H1 (cell line): ENCODE data around the gene ZNF143. TPM values are rescaled to one million over a fixed set of nuclear protein-coding genes. Genes with fewer than 3 reads are reported as not detected.

Experiments used
- CTCF ChIA-PET: fragments of 300-600 bp; sonication (Branson Sonifier 250); formaldehyde crosslinking; loops from one replicate; lab custom pipeline; 2021; ENCODE audit not compliant: partially characterized antibody; lab: Charles Lee
- POLR2A ChIA-PET: fragments of 300-600 bp; sonication (Branson Sonifier 250); formaldehyde crosslinking; loops from one replicate; lab custom pipeline; 2021; ENCODE audit warnings: inconsistent platforms; ENCODE audit not compliant: partially characterized antibody; lab: Charles Lee
- DNase-seq, 2 experiments: peaks; one replicate each; pipeline versions ENCODE4 v3.0.0 to v3.0.0-alpha.2; 2010 to 2022; ENCODE audit warnings: low spot score in 2 of 2, low read depth in 1 of 2, mixed read lengths in 1 of 2
- FAIRE-seq: peaks from 2 replicates; lab custom pipeline; 2011; peaks lifted over from hg19 to GRCh38; lab: Jason Lieb, UNC
- H2AFZ ChIP-seq: 2 replicates; pipeline ENCODE4 v1.8.1; 2012; ENCODE audit warnings: low read length, inconsistent platforms
- H2AK5ac ChIP-seq: 2 replicates; pipeline ENCODE4 v1.6.1; 2013; ENCODE audit warnings: low read depth, low read length
- H2BK120ac ChIP-seq: replicated peaks from 2 replicates; pipeline ENCODE3; 2013; ENCODE audit warnings: low read depth, low read length, inconsistent platforms
- H2BK12ac ChIP-seq: 2 replicates; pipeline ENCODE4 v1.6.1; 2013; ENCODE audit warnings: low read depth, low read length
- H2BK15ac ChIP-seq: 2 replicates; pipeline ENCODE4 v1.6.1; 2013; ENCODE audit warnings: low read length
- H2BK20ac ChIP-seq: 2 replicates; pipeline ENCODE4 v1.6.1; 2013; ENCODE audit warnings: low read length
- H2BK5ac ChIP-seq: 2 replicates; pipeline ENCODE4 v1.6.1; 2013; ENCODE audit warnings: low read depth, low read length
- H3K14ac ChIP-seq: 2 replicates; pipeline ENCODE4 v1.6.1; 2013; ENCODE audit warnings: inconsistent platforms; ENCODE audit not compliant: insufficient read length
- H3K18ac ChIP-seq: 2 replicates; pipeline ENCODE4 v1.6.1; 2013; ENCODE audit warnings: low read length; ENCODE audit errors: extremely low read depth
- H3K23ac ChIP-seq: 2 replicates; pipeline ENCODE4 v1.6.1; 2013; ENCODE audit warnings: inconsistent platforms; ENCODE audit not compliant: insufficient read length
- H3K23me2 ChIP-seq: 2 replicates; pipeline ENCODE4 v1.6.1; 2013; ENCODE audit warnings: low read depth, low read length
- H3K27ac ChIP-seq: 2 replicates; pipeline ENCODE4 v1.6.1; 2011; ENCODE audit warnings: low read depth, low read length, inconsistent platforms
- H3K27me3 ChIP-seq, 4 experiments: replicated peaks in 1 of 4; 1 replicate in 1 of 4; 2 replicates in 3 of 4; pipeline versions ENCODE4 v1.6.1 to v1.8.1; 2011 to 2013; ENCODE audit warnings: low read length in 3 of 4, mild to moderate bottlenecking in 3 of 4, inconsistent platforms in 2 of 4, mixed read lengths in 2 of 4, moderate library complexity in 1 of 4; ENCODE audit not compliant: control insufficient read depth in 3 of 4, insufficient read depth in 3 of 4; ENCODE audit errors: extremely low read depth in 1 of 4
- H3K36me3 ChIP-seq, 4 experiments: 2 replicates each; pipeline versions ENCODE4 v1.6.1 to v1.8.1; 2011 to 2013; ENCODE audit warnings: mild to moderate bottlenecking in 4 of 4, low read length in 3 of 4, moderate library complexity in 2 of 4, control low read depth in 1 of 4, inconsistent platforms in 1 of 4; ENCODE audit not compliant: insufficient read depth in 4 of 4, control insufficient read depth in 2 of 4
- H3K4ac ChIP-seq: replicated peaks from 2 replicates; pipeline ENCODE3; 2013; ENCODE audit warnings: low read length, low read depth, mixed read lengths, inconsistent platforms; ENCODE audit not compliant: insufficient read length
- H3K4me1 ChIP-seq, 4 experiments: replicated peaks in 1 of 4; 1 replicate in 1 of 4; 2 replicates in 3 of 4; pipeline versions ENCODE4 v1.6.1 to v1.8.1; 2011 to 2013; ENCODE audit warnings: low read length in 3 of 4, inconsistent platforms in 2 of 4, mixed read lengths in 1 of 4; ENCODE audit not compliant: insufficient read depth in 4 of 4, control insufficient read depth in 3 of 4
- H3K4me2 ChIP-seq, 2 experiments: 2 replicates each; pipeline versions ENCODE4 v1.6.1 to v1.8.1; 2011 to 2013; ENCODE audit warnings: low read depth in 2 of 2, low read length in 2 of 2, control low read depth in 1 of 2, inconsistent platforms in 1 of 2, mild to moderate bottlenecking in 1 of 2; ENCODE audit not compliant: insufficient read depth in 1 of 2
- H3K4me3 ChIP-seq, 4 experiments: fragments of 200-600, 300-600 bp in 1 of 4; sonication (generic), shearing (Covaris generic), sonication (Bioruptor Twin) in 1 of 4; 2 replicates each; pipeline versions ENCODE4 v1.5.1 to v1.8.1; 2011 to 2016; ENCODE audit warnings: low read length in 4 of 4, low read depth in 3 of 4, control low read depth in 2 of 4, inconsistent platforms in 2 of 4, mild to moderate bottlenecking in 2 of 4, mixed read lengths in 1 of 4, moderate library complexity in 1 of 4; ENCODE audit not compliant: insufficient read depth in 2 of 4; ENCODE audit errors: extremely low read depth in 1 of 4
- H3K56ac ChIP-seq: replicated peaks from 2 replicates; pipeline ENCODE3; 2013; ENCODE audit warnings: low read depth, mild to moderate bottlenecking, mixed read lengths, low read length, inconsistent platforms; ENCODE audit not compliant: insufficient read length
- H3K79me1 ChIP-seq: 2 replicates; pipeline ENCODE4 v1.6.1; 2013; ENCODE audit warnings: low read depth, low read length, control low read depth
- H3K79me2 ChIP-seq, 2 experiments: 2 replicates each; pipeline versions ENCODE4 v1.6.1 to v1.8.1; 2012 to 2013; ENCODE audit warnings: low read length in 2 of 2, mild to moderate bottlenecking in 2 of 2, inconsistent platforms in 1 of 2; ENCODE audit not compliant: insufficient read depth in 2 of 2, control insufficient read depth in 1 of 2
- H3K9ac ChIP-seq, 4 experiments: replicated peaks in 1 of 4; 1 replicate in 1 of 4; 2 replicates in 3 of 4; pipeline versions ENCODE4 v1.6.1 to v1.8.1; 2011 to 2013; ENCODE audit warnings: low read depth in 3 of 4, low read length in 3 of 4, control low read depth in 2 of 4, mild to moderate bottlenecking in 2 of 4, moderate library complexity in 2 of 4, inconsistent platforms in 1 of 4; ENCODE audit errors: extremely low read depth in 1 of 4
- H3K9me3 ChIP-seq, 2 experiments: 2 replicates each; pipeline versions ENCODE4 v1.6.1 to v1.8.1; 2012 to 2013; ENCODE audit warnings: mild to moderate bottlenecking in 2 of 2, moderate library complexity in 2 of 2, control low read depth in 1 of 2, inconsistent platforms in 1 of 2, low read depth in 1 of 2, low read length in 1 of 2, mixed read lengths in 1 of 2; ENCODE audit not compliant: insufficient read depth in 2 of 2
- H4K20me1 ChIP-seq, 2 experiments: replicated peaks in 1 of 2; 2 replicates each; pipeline versions ENCODE3 to v1.8.1; 2011 to 2013; ENCODE audit warnings: inconsistent platforms in 2 of 2, low read length in 2 of 2, mild to moderate bottlenecking in 1 of 2; ENCODE audit not compliant: insufficient read depth in 2 of 2, control insufficient read depth in 1 of 2
- H4K5ac ChIP-seq: 2 replicates; pipeline ENCODE4 v1.6.1; 2013; ENCODE audit warnings: low read length, low read depth, mixed read lengths, inconsistent platforms; ENCODE audit not compliant: insufficient read length
- H4K8ac ChIP-seq: 2 replicates; pipeline ENCODE4 v1.8.0; 2013; ENCODE audit warnings: mild to moderate bottlenecking, moderate library complexity, low read length, inconsistent platforms; ENCODE audit not compliant: insufficient read depth; ENCODE audit errors: extremely low read depth
- H4K91ac ChIP-seq: replicated peaks from 2 replicates; pipeline ENCODE3; 2013; ENCODE audit warnings: low read length, mixed read lengths, inconsistent platforms; ENCODE audit not compliant: insufficient read length
- ASH2L ChIP-seq: fragments of 200-600, 300-600 bp; sonication (generic); IDR thresholded peaks from one replicate; pipeline ENCODE4 v1.7.1; 2017; ENCODE audit warnings: low read length
- HDAC6 ChIP-seq: IDR thresholded peaks from one replicate; pipeline ENCODE4 v1.7.1; 2012; ENCODE audit warnings: low read depth, mild to moderate bottlenecking, inconsistent platforms, low read length, moderate library complexity
- JUN ChIP-seq: IDR thresholded peaks from 2 replicates; pipeline ENCODE4 v1.6.1; 2011; ENCODE audit warnings: low read depth, mild to moderate bottlenecking, improper control_type of control experiment, low read length
- KDM1A ChIP-seq: fragments of 200-600, 300-600 bp; sonication (generic); IDR thresholded peaks from 2 replicates; pipeline ENCODE4 v1.7.1; 2016; ENCODE audit warnings: mild to moderate bottlenecking, low read length, borderline replicate concordance
- NANOG ChIP-seq: IDR thresholded peaks from 2 replicates; pipeline ENCODE4 v1.6.1; 2011; ENCODE audit warnings: low read length, low read depth, mild to moderate bottlenecking, inconsistent platforms; ENCODE audit not compliant: insufficient read depth, poor library complexity, severe bottlenecking
- RNF2 ChIP-seq: fragments of 200-900, 300-1000 bp; sonication (generic); IDR thresholded peaks from 2 replicates; pipeline ENCODE4 v1.7.1; 2016; ENCODE audit warnings: borderline replicate concordance, low read depth, mild to moderate bottlenecking, antibody characterized with exemption, low read length; ENCODE audit not compliant: poor library complexity, severe bottlenecking; ENCODE audit errors: missing control alignments
- TAF1 ChIP-seq: IDR thresholded peaks from 2 replicates; pipeline ENCODE4 v1.6.1; 2011; ENCODE audit warnings: mild to moderate bottlenecking, low read depth, low read length
- TCF12 ChIP-seq: IDR thresholded peaks from 2 replicates; pipeline ENCODE4 v1.6.1; 2011; ENCODE audit warnings: low read depth, mild to moderate bottlenecking, low read length
- WGBS, 2 experiments: shearing (Covaris generic) in 1 of 2; methylation state at CpG; one replicate each; pipeline versions ENCODE4 v1.1.6 to v1.1.7; 2013 to 2015; ENCODE audit warnings: low lambda C conversion rate in 2 of 2, mixed read lengths in 2 of 2, inconsistent platforms in 1 of 2, low coverage in 1 of 2, missing lambda C conversion rate in 1 of 2; ENCODE audit not compliant: insufficient replicate concordance in 2 of 2, insufficient coverage in 1 of 2, insufficient read length in 1 of 2; ENCODE audit errors: extremely low coverage in 1 of 2, missing lambda C conversion rate in 1 of 2; 5-methylcytosine and 5-hydroxymethylcytosine counted together
- polyA plus RNA-seq, 7 experiments: library from polyadenylated mRNA; depleted of rRNA in 3 of 7; stranded (reverse) in 5 of 7; unstranded in 2 of 7; fragments of >200 nt in 5 of 7; fragments of 200-250 nt in 2 of 7; gene quantifications; 1 replicate in 5 of 7; 2 replicates in 1 of 7; 4 replicates in 1 of 7; pipeline versions ENCODE4 v1.2.1 to v1.2.3, GENCODE V29; 2011 to 2013; ENCODE audit warnings: missing spikeins in 2 of 7, mixed read lengths in 2 of 7
- total RNA-seq: library from RNA; stranded (reverse); fragmentation: NEBNext Ultra II Directional; extraction: Animal tissue kit (Norgen Biotek cat#: 25700); gene quantifications from 2 replicates; pipeline ENCODE4 v1.2.1, GENCODE V29; 2021

ZNF143 gene
- total and polyA plus RNA-seq, 2 of the 8 experiments (the other 6 are each of a cell fraction or from before 2014, with no cell fraction given): 43.0 to 69.2 TPM

- Histone ChIP-seq H2AK5ac (no peak overlapping the region), H3K18ac (no peak overlapping the region), H3K14ac (no peak overlapping the region), H3K27me3 (no peaks in the 10 kb centered on the region; a peak in 2 of 7 replicates), H4K8ac (no peak overlapping the region), H2BK12ac (no peak overlapping the region), H2BK20ac (no peak overlapping the region), H3K27ac (no peak overlapping the region), H3K79me2 (no peaks in the 10 kb centered on the region), H4K20me1 (no peaks in the 10 kb centered on the region), H3K23me2 (no peaks in the 10 kb centered on the region), H3K79me1 (no peaks in the 10 kb centered on the region), H3K4me2 (no peak overlapping the region), H2BK5ac (no peak overlapping the region), H3K9ac (no peak overlapping the region), H3K36me3 (no peaks in the 10 kb centered on the region), H2BK15ac (no peak overlapping the region), H3K23ac (no peak overlapping the region), H2BK120ac (no peak overlapping the region), H2AFZ (no peak overlapping the region), H4K91ac (no peak overlapping the region), H3K56ac (no peak overlapping the region), H3K4ac (no peak overlapping the region), H3K9me3 (no peaks in the 10 kb centered on the region), H4K5ac (no peak overlapping the region), H3K4me1 (peaks cover 0 to 8% (median 4%) of the 10 kb centered on the region in 4 experiments; a peak in 4 of 7 replicates), H3K4me3 (no peak overlapping the region)
- TF ChIP-seq TCF12 (no peak), TAF1 (no peak), NANOG (no peak), ASH2L (no peak), RNF2 (no peak), KDM1A (no peak), HDAC6 (no peak), JUN (no peak)
- CTCF ChIA-PET: interaction anchor here (4.8 kb wide), 1 partner anchor 26 kb away, joined by 26 read pairs; no protein-coding TSS in a partner anchor
- POLR2A ChIA-PET: interaction anchor here (1.2 kb wide), 1 partner anchor 8 kb away, joined by 3 read pairs; no protein-coding TSS in a partner anchor
- FAIRE-seq: no peak
- no peak for DNase-seq
- WGBS, 2 experiments: 94% methylated on average over 2 of the region's 2 CpGs; no CpG with 5 or more reads in 1 of the 2 experiments
Measured at GRCh38 chr11:9561279-9561982, 100.6 kb downstream of the ZNF143 start.
